Middle frontal gyrus (tissue), 1 donor: ENCODE measurements around the gene PTPRN2.

Source experiments
- DNase-seq: peaks from one replicate; pipeline ENCODE4 v3.0.0-alpha.2; 2015; ENCODE audit warnings: low spot score; ENCODE audit errors: extremely low spot score

Gene PTPRN2

GRCh38 chr7:157774495-157774894 is 813.1 kb downstream of the PTPRN2 start:
- DNase-seq: no peak

GRCh38 chr7:157773361-157773760 is 814.3 kb downstream of the PTPRN2 start:
- DNase-seq: no peak

GRCh38 chr7:157772486-157773130 is 815.0 kb downstream of the PTPRN2 start:
- DNase-seq: no peak

GRCh38 chr7:157771689-157772088 is 815.9 kb downstream of the PTPRN2 start:
- DNase-seq: no peak

GRCh38 chr7:157770716-157771320 is 816.8 kb downstream of the PTPRN2 start:
- no peak for DNase-seq

- no peak for DNase-seq
Observed at GRCh38 chr7:157769526-157770215, 818.0 kb downstream of the PTPRN2 start.

- DNase-seq: no peak
Observed at GRCh38 chr7:157769086-157769485, 818.5 kb downstream of the PTPRN2 start.

GRCh38 chr7:157768198-157768597 is 819.4 kb downstream of the PTPRN2 start:
- DNase-seq: no peak

- DNase-seq: no peak
Observed at GRCh38 chr7:157767506-157768197, 820.0 kb downstream of the PTPRN2 start.

- no peak for DNase-seq
Observed at GRCh38 chr7:157766098-157766497, 821.5 kb downstream of the PTPRN2 start.

GRCh38 chr7:157764946-157765537 is 822.6 kb downstream of the PTPRN2 start:
- no peak for DNase-seq

- DNase-seq: no peak
Observed at GRCh38 chr7:157764193-157764592, 823.4 kb downstream of the PTPRN2 start.

- DNase-seq: no peak
Observed at GRCh38 chr7:157763279-157764000, 824.2 kb downstream of the PTPRN2 start.

GRCh38 chr7:157762824-157763223 is 824.8 kb downstream of the PTPRN2 start:
- DNase-seq: no peak

- no peak for DNase-seq
Observed at GRCh38 chr7:157760004-157760730, 827.5 kb downstream of the PTPRN2 start.

GRCh38 chr7:157759246-157759805 is 828.3 kb downstream of the PTPRN2 start:
- no peak for DNase-seq

- DNase-seq: no peak
Observed at GRCh38 chr7:157758468-157759245, 829.0 kb downstream of the PTPRN2 start.

GRCh38 chr7:157757776-157758467 is 829.7 kb downstream of the PTPRN2 start:
- DNase-seq: no peak

GRCh38 chr7:157757211-157757610 is 830.4 kb downstream of the PTPRN2 start:
- no peak for DNase-seq
